H1 (cell line): ENCODE measurements around the gene KHDRBS2. TPM values are rescaled to one million over a fixed set of nuclear protein-coding genes. Genes with fewer than 3 reads are reported as not detected.

Experiments
- CTCF ChIA-PET: fragments of 300-600 bp; sonication (Branson Sonifier 250); formaldehyde crosslinking; loops from one replicate; lab custom pipeline; 2021; ENCODE audit not compliant: partially characterized antibody; lab: Charles Lee
- POLR2A ChIA-PET: fragments of 300-600 bp; sonication (Branson Sonifier 250); formaldehyde crosslinking; loops from one replicate; lab custom pipeline; 2021; ENCODE audit warnings: inconsistent platforms; ENCODE audit not compliant: partially characterized antibody; lab: Charles Lee
- DNase-seq, 2 experiments: peaks; one replicate each; pipeline versions ENCODE4 v3.0.0 to v3.0.0-alpha.2; 2010 to 2022; ENCODE audit warnings: low spot score in 2 of 2, low read depth in 1 of 2, mixed read lengths in 1 of 2
- FAIRE-seq: peaks from 2 replicates; lab custom pipeline; 2011; peaks lifted over from hg19 to GRCh38; lab: Jason Lieb, UNC
- H2AFZ ChIP-seq: 2 replicates; pipeline ENCODE4 v1.8.1; 2012; ENCODE audit warnings: low read length, inconsistent platforms
- H2AK5ac ChIP-seq: 2 replicates; pipeline ENCODE4 v1.6.1; 2013; ENCODE audit warnings: low read depth, low read length
- H2BK120ac ChIP-seq: replicated peaks from 2 replicates; pipeline ENCODE3; 2013; ENCODE audit warnings: low read depth, low read length, inconsistent platforms
- H2BK12ac ChIP-seq: 2 replicates; pipeline ENCODE4 v1.6.1; 2013; ENCODE audit warnings: low read depth, low read length
- H2BK15ac ChIP-seq: 2 replicates; pipeline ENCODE4 v1.6.1; 2013; ENCODE audit warnings: low read length
- H2BK20ac ChIP-seq: 2 replicates; pipeline ENCODE4 v1.6.1; 2013; ENCODE audit warnings: low read length
- H2BK5ac ChIP-seq: 2 replicates; pipeline ENCODE4 v1.6.1; 2013; ENCODE audit warnings: low read depth, low read length
- H3K14ac ChIP-seq: 2 replicates; pipeline ENCODE4 v1.6.1; 2013; ENCODE audit warnings: inconsistent platforms; ENCODE audit not compliant: insufficient read length
- H3K18ac ChIP-seq: 2 replicates; pipeline ENCODE4 v1.6.1; 2013; ENCODE audit warnings: low read length; ENCODE audit errors: extremely low read depth
- H3K23ac ChIP-seq: 2 replicates; pipeline ENCODE4 v1.6.1; 2013; ENCODE audit warnings: inconsistent platforms; ENCODE audit not compliant: insufficient read length
- H3K23me2 ChIP-seq: 2 replicates; pipeline ENCODE4 v1.6.1; 2013; ENCODE audit warnings: low read depth, low read length
- H3K27ac ChIP-seq: 2 replicates; pipeline ENCODE4 v1.6.1; 2011; ENCODE audit warnings: low read depth, low read length, inconsistent platforms
- H3K27me3 ChIP-seq, 4 experiments: replicated peaks in 1 of 4; 1 replicate in 1 of 4; 2 replicates in 3 of 4; pipeline versions ENCODE4 v1.6.1 to v1.8.1; 2011 to 2013; ENCODE audit warnings: low read length in 3 of 4, mild to moderate bottlenecking in 3 of 4, inconsistent platforms in 2 of 4, mixed read lengths in 2 of 4, moderate library complexity in 1 of 4; ENCODE audit not compliant: control insufficient read depth in 3 of 4, insufficient read depth in 3 of 4; ENCODE audit errors: extremely low read depth in 1 of 4
- H3K36me3 ChIP-seq, 4 experiments: 2 replicates each; pipeline versions ENCODE4 v1.6.1 to v1.8.1; 2011 to 2013; ENCODE audit warnings: mild to moderate bottlenecking in 4 of 4, low read length in 3 of 4, moderate library complexity in 2 of 4, control low read depth in 1 of 4, inconsistent platforms in 1 of 4; ENCODE audit not compliant: insufficient read depth in 4 of 4, control insufficient read depth in 2 of 4
- H3K4ac ChIP-seq: replicated peaks from 2 replicates; pipeline ENCODE3; 2013; ENCODE audit warnings: low read length, low read depth, mixed read lengths, inconsistent platforms; ENCODE audit not compliant: insufficient read length
- H3K4me1 ChIP-seq, 4 experiments: replicated peaks in 1 of 4; 1 replicate in 1 of 4; 2 replicates in 3 of 4; pipeline versions ENCODE4 v1.6.1 to v1.8.1; 2011 to 2013; ENCODE audit warnings: low read length in 3 of 4, inconsistent platforms in 2 of 4, mixed read lengths in 1 of 4; ENCODE audit not compliant: insufficient read depth in 4 of 4, control insufficient read depth in 3 of 4
- H3K4me2 ChIP-seq, 2 experiments: 2 replicates each; pipeline versions ENCODE4 v1.6.1 to v1.8.1; 2011 to 2013; ENCODE audit warnings: low read depth in 2 of 2, low read length in 2 of 2, control low read depth in 1 of 2, inconsistent platforms in 1 of 2, mild to moderate bottlenecking in 1 of 2; ENCODE audit not compliant: insufficient read depth in 1 of 2
- H3K4me3 ChIP-seq, 4 experiments: fragments of 200-600, 300-600 bp in 1 of 4; sonication (generic), shearing (Covaris generic), sonication (Bioruptor Twin) in 1 of 4; 2 replicates each; pipeline versions ENCODE4 v1.5.1 to v1.8.1; 2011 to 2016; ENCODE audit warnings: low read length in 4 of 4, low read depth in 3 of 4, control low read depth in 2 of 4, inconsistent platforms in 2 of 4, mild to moderate bottlenecking in 2 of 4, mixed read lengths in 1 of 4, moderate library complexity in 1 of 4; ENCODE audit not compliant: insufficient read depth in 2 of 4; ENCODE audit errors: extremely low read depth in 1 of 4
- H3K56ac ChIP-seq: replicated peaks from 2 replicates; pipeline ENCODE3; 2013; ENCODE audit warnings: low read depth, mild to moderate bottlenecking, mixed read lengths, low read length, inconsistent platforms; ENCODE audit not compliant: insufficient read length
- H3K79me1 ChIP-seq: 2 replicates; pipeline ENCODE4 v1.6.1; 2013; ENCODE audit warnings: low read depth, low read length, control low read depth
- H3K79me2 ChIP-seq, 2 experiments: 2 replicates each; pipeline versions ENCODE4 v1.6.1 to v1.8.1; 2012 to 2013; ENCODE audit warnings: low read length in 2 of 2, mild to moderate bottlenecking in 2 of 2, inconsistent platforms in 1 of 2; ENCODE audit not compliant: insufficient read depth in 2 of 2, control insufficient read depth in 1 of 2
- H3K9ac ChIP-seq, 4 experiments: replicated peaks in 1 of 4; 1 replicate in 1 of 4; 2 replicates in 3 of 4; pipeline versions ENCODE4 v1.6.1 to v1.8.1; 2011 to 2013; ENCODE audit warnings: low read depth in 3 of 4, low read length in 3 of 4, control low read depth in 2 of 4, mild to moderate bottlenecking in 2 of 4, moderate library complexity in 2 of 4, inconsistent platforms in 1 of 4; ENCODE audit errors: extremely low read depth in 1 of 4
- H3K9me3 ChIP-seq, 2 experiments: 2 replicates each; pipeline versions ENCODE4 v1.6.1 to v1.8.1; 2012 to 2013; ENCODE audit warnings: mild to moderate bottlenecking in 2 of 2, moderate library complexity in 2 of 2, control low read depth in 1 of 2, inconsistent platforms in 1 of 2, low read depth in 1 of 2, low read length in 1 of 2, mixed read lengths in 1 of 2; ENCODE audit not compliant: insufficient read depth in 2 of 2
- H4K20me1 ChIP-seq, 2 experiments: replicated peaks in 1 of 2; 2 replicates each; pipeline versions ENCODE3 to v1.8.1; 2011 to 2013; ENCODE audit warnings: inconsistent platforms in 2 of 2, low read length in 2 of 2, mild to moderate bottlenecking in 1 of 2; ENCODE audit not compliant: insufficient read depth in 2 of 2, control insufficient read depth in 1 of 2
- H4K5ac ChIP-seq: 2 replicates; pipeline ENCODE4 v1.6.1; 2013; ENCODE audit warnings: low read length, low read depth, mixed read lengths, inconsistent platforms; ENCODE audit not compliant: insufficient read length
- H4K8ac ChIP-seq: 2 replicates; pipeline ENCODE4 v1.8.0; 2013; ENCODE audit warnings: mild to moderate bottlenecking, moderate library complexity, low read length, inconsistent platforms; ENCODE audit not compliant: insufficient read depth; ENCODE audit errors: extremely low read depth
- H4K91ac ChIP-seq: replicated peaks from 2 replicates; pipeline ENCODE3; 2013; ENCODE audit warnings: low read length, mixed read lengths, inconsistent platforms; ENCODE audit not compliant: insufficient read length
- ASH2L ChIP-seq: fragments of 200-600, 300-600 bp; sonication (generic); IDR thresholded peaks from one replicate; pipeline ENCODE4 v1.7.1; 2017; ENCODE audit warnings: low read length
- CEBPB ChIP-seq: IDR thresholded peaks from 2 replicates; pipeline ENCODE4 v1.6.1; 2012; ENCODE audit warnings: low read depth, low read length
- EP300 ChIP-seq, 2 experiments: IDR thresholded peaks; 1 replicate in 1 of 2; 2 replicates in 1 of 2; pipeline ENCODE4 v1.6.1; 2011 to 2012; ENCODE audit warnings: low read depth in 2 of 2, low read length in 2 of 2, mild to moderate bottlenecking in 2 of 2, borderline replicate concordance in 1 of 2, inconsistent platforms in 1 of 2, moderate library complexity in 1 of 2
- HDAC6 ChIP-seq: IDR thresholded peaks from one replicate; pipeline ENCODE4 v1.7.1; 2012; ENCODE audit warnings: low read depth, mild to moderate bottlenecking, inconsistent platforms, low read length, moderate library complexity
- JUND ChIP-seq: IDR thresholded peaks from 2 replicates; pipeline ENCODE4 v1.6.1; 2011; ENCODE audit warnings: mild to moderate bottlenecking, improper control_type of control experiment, low read length
- KDM1A ChIP-seq: fragments of 200-600, 300-600 bp; sonication (generic); IDR thresholded peaks from 2 replicates; pipeline ENCODE4 v1.7.1; 2016; ENCODE audit warnings: mild to moderate bottlenecking, low read length, borderline replicate concordance
- KDM5A ChIP-seq: fragments of 200-600 bp; IDR thresholded peaks from 2 replicates; pipeline ENCODE4 v1.7.1; 2012; ENCODE audit warnings: mild to moderate bottlenecking, low read length, inconsistent platforms, mixed read lengths
- POU5F1 ChIP-seq: IDR thresholded peaks from 2 replicates; pipeline ENCODE4 v1.6.1; 2011; ENCODE audit warnings: low read depth, mild to moderate bottlenecking, low read length, moderate library complexity
- TAF1 ChIP-seq: IDR thresholded peaks from 2 replicates; pipeline ENCODE4 v1.6.1; 2011; ENCODE audit warnings: mild to moderate bottlenecking, low read depth, low read length
- TCF12 ChIP-seq: IDR thresholded peaks from 2 replicates; pipeline ENCODE4 v1.6.1; 2011; ENCODE audit warnings: low read depth, mild to moderate bottlenecking, low read length
- TEAD4 ChIP-seq: IDR thresholded peaks from 2 replicates; pipeline ENCODE4 v1.6.1; 2012; ENCODE audit warnings: low read depth, low read length, inconsistent platforms, mixed read lengths
- WGBS, 2 experiments: shearing (Covaris generic) in 1 of 2; methylation state at CpG; one replicate each; pipeline versions ENCODE4 v1.1.6 to v1.1.7; 2013 to 2015; ENCODE audit warnings: low lambda C conversion rate in 2 of 2, mixed read lengths in 2 of 2, inconsistent platforms in 1 of 2, low coverage in 1 of 2, missing lambda C conversion rate in 1 of 2; ENCODE audit not compliant: insufficient replicate concordance in 2 of 2, insufficient coverage in 1 of 2, insufficient read length in 1 of 2; ENCODE audit errors: extremely low coverage in 1 of 2, missing lambda C conversion rate in 1 of 2; 5-methylcytosine and 5-hydroxymethylcytosine counted together
- polyA plus RNA-seq, 7 experiments: library from polyadenylated mRNA; depleted of rRNA in 3 of 7; stranded (reverse) in 5 of 7; unstranded in 2 of 7; fragments of >200 nt in 5 of 7; fragments of 200-250 nt in 2 of 7; gene quantifications; 1 replicate in 5 of 7; 2 replicates in 1 of 7; 4 replicates in 1 of 7; pipeline versions ENCODE4 v1.2.1 to v1.2.3, GENCODE V29; 2011 to 2013; ENCODE audit warnings: missing spikeins in 2 of 7, mixed read lengths in 2 of 7
- total RNA-seq: library from RNA; stranded (reverse); fragmentation: NEBNext Ultra II Directional; extraction: Animal tissue kit (Norgen Biotek cat#: 25700); gene quantifications from 2 replicates; pipeline ENCODE4 v1.2.1, GENCODE V29; 2021
- TF ChIP-seq, protein P1 (sequence below): IDR thresholded peaks from 2 replicates; pipeline ENCODE4 v1.6.1; 2012; ENCODE audit warnings: low read length, inconsistent platforms

The KHDRBS2 gene
- total and polyA plus RNA-seq, 2 of the 8 experiments (the other 6 are each of a cell fraction or from before 2014, with no cell fraction given), result 5.2 to 7.7 TPM

DNA sequence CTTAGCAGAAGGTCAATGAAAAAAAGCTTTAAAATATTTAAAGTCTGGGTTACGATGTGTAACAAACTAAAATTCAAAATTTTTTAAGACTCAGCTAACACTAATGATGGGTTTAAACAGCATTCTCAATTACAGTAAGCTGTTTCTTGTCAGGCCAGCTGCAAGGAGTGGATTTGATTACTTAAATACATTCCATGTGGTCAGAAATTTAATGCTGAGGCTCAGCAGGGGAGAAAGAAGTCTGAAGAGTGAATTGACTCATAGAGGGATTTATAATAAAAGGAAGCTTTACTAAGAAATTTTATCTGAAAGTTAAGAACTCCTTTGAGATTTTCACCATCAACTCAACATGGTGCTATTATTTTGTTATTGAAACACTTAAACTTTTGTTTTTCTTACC lies 398.6 kb downstream of the KHDRBS2 start:
- DNase-seq (no peak), FAIRE-seq (no peak)
- no peak overlapping the region for H2BK15ac ChIP-seq
- H3K36me3 ChIP-seq, result no peaks in the 10 kb centered on the region
- no peak overlapping the region for H2AK5ac ChIP-seq
- H3K27me3 ChIP-seq, result no peaks in the 10 kb centered on the region
- H3K4ac ChIP-seq, result no peak overlapping the region
- no peak overlapping the region for H2BK5ac ChIP-seq
- no peak overlapping the region for H4K8ac ChIP-seq
- no peak overlapping the region for H2BK20ac ChIP-seq
- no peaks in the 10 kb centered on the region for H3K79me2 ChIP-seq
- no peak overlapping the region for H3K27ac ChIP-seq
- no peaks in the 10 kb centered on the region for H3K23me2 ChIP-seq
- no peak overlapping the region for H4K5ac ChIP-seq
- no peak overlapping the region for H2BK12ac ChIP-seq
- H2BK120ac ChIP-seq, result no peak overlapping the region
- H2AFZ ChIP-seq, result no peak overlapping the region
- no peak overlapping the region for H3K4me3 ChIP-seq
- H3K14ac ChIP-seq, result no peak overlapping the region
- CTCF ChIA-PET, result interaction anchor here (0.7 to 1.3 kb wide), 4 partner anchors 10 to 20 kb away, joined by 3 to 4 read pairs (median 3); no protein-coding TSS in a partner anchor
- H4K91ac ChIP-seq, result no peak overlapping the region
- H3K4me1 ChIP-seq, result peaks cover 0 to 8% (median 2%) of the 10 kb centered on the region in 4 experiments; a peak in 2 of 7 replicates
- POLR2A ChIA-PET, result no interaction called here
- 91% methylated on average over 1 of the region's 1 CpG; no CpG with 5 or more reads in 1 of the 2 experiments for WGBS, 2 experiments
- no peak overlapping the region for H3K9ac ChIP-seq
- no peak overlapping the region for H3K23ac ChIP-seq
- no peak overlapping the region for H3K4me2 ChIP-seq
- no peaks in the 10 kb centered on the region for H3K79me1 ChIP-seq
- no peak overlapping the region for H3K56ac ChIP-seq
- no peaks in the 10 kb centered on the region for H3K9me3 ChIP-seq
- H3K18ac ChIP-seq, result no peak overlapping the region
- H4K20me1 ChIP-seq, result no peaks in the 10 kb centered on the region
- TF ChIP-seq, protein P1, sequence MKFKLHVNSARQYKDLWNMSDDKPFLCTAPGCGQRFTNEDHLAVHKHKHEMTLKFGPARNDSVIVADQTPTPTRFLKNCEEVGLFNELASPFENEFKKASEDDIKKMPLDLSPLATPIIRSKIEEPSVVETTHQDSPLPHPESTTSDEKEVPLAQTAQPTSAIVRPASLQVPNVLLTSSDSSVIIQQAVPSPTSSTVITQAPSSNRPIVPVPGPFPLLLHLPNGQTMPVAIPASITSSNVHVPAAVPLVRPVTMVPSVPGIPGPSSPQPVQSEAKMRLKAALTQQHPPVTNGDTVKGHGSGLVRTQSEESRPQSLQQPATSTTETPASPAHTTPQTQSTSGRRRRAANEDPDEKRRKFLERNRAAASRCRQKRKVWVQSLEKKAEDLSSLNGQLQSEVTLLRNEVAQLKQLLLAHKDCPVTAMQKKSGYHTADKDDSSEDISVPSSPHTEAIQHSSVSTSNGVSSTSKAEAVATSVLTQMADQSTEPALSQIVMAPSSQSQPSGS, result no peak
- TF ChIP-seq TAF1 (no peak), HDAC6 (no peak), CEBPB (no peak), TCF12 (no peak), KDM1A (no peak), EP300 (IDR thresholded peaks at IDR 0.05; ENCODE audit: borderline replicate concordance in 1 of 2, low read depth in 2 of 2, low read length in 2 of 2) (no peak), TEAD4 (no peak), POU5F1 (no peak), KDM5A (no peak), JUND (no peak), ASH2L (no peak)
